ENCODE results near the gene NUP214. TPM values are rescaled to one million over a fixed set of nuclear protein-coding genes. Genes with fewer than 3 reads are reported as not detected.
A peak's percentile ranks its signal among the peaks of the same experiment; 100 is the strongest.

NUP214 gene
- total RNA-seq, 4 donors from 2014 or later, result 25.8 to 68.2 (median 36.9) TPM

DNA sequence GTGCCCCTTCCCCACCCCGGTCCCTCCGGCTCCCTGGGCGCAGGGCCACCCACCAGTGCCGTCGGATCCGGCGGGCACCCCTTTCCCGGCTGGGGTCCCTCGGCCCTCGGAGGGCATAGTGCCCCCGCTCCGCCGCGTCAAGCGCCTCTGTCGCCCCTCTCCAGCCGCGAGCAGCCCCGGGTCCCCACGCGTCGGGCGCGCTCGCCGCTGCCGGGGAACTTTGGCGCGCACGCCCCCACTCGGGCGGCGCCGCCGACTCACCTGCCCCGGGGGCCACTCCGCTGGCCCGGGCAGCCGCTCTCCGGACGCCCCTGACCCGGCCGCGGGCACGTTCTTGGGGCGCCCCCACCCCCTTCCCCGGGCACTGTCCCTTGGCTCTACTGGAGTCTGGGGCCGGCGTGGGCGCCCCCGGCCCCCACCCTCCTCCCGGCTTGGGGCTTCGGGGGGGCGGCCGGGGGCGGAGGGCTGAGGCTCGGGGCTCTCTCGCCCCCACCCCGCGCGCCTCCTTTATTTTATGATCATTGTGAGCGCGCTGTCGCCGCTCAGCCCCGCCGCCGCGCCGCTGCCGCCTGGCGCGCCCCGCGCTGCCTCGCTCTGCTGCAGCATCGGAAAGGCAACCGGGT is 152.0 kb downstream of the NUP214 start:
- Histone ChIP-seq H3K4me1 (peaks cover 0 to 40% (median under 1%) of the 10 kb centered on the region in 3 donors), H3K9me3 (no peaks in the 10 kb centered on the region), H3K27me3 (peaks cover 62% of the 10 kb centered on the region), H3K27ac (peak overlapping the region in 2 of 4 donors; percentile 64 to 79), H3K4me3 (peak overlapping the region; percentile 42 to 76), H3K36me3 (no peaks in the 10 kb centered on the region)
- no CpG with 5 or more reads among the region's 78 CpGs for WGBS, 2 donors (ENCODE audit: low coverage in 1 of 2)
- TF ChIP-seq POLR2A (IDR thresholded peaks at IDR 0.05) (no peak), EP300 (IDR thresholded peaks at IDR 0.05) (no peak), POLR2AphosphoS5 (IDR thresholded peaks at IDR 0.05) (no peak)
- TF ChIP-seq, protein P1, sequence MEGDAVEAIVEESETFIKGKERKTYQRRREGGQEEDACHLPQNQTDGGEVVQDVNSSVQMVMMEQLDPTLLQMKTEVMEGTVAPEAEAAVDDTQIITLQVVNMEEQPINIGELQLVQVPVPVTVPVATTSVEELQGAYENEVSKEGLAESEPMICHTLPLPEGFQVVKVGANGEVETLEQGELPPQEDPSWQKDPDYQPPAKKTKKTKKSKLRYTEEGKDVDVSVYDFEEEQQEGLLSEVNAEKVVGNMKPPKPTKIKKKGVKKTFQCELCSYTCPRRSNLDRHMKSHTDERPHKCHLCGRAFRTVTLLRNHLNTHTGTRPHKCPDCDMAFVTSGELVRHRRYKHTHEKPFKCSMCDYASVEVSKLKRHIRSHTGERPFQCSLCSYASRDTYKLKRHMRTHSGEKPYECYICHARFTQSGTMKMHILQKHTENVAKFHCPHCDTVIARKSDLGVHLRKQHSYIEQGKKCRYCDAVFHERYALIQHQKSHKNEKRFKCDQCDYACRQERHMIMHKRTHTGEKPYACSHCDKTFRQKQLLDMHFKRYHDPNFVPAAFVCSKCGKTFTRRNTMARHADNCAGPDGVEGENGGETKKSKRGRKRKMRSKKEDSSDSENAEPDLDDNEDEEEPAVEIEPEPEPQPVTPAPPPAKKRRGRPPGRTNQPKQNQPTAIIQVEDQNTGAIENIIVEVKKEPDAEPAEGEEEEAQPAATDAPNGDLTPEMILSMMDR (IDR thresholded peaks at IDR 0.05), result peak in 1 of 4 experiments; percentile 26
- no peak for ATAC-seq

GRCh38 chr9:131277910-131278701 is 152.7 kb downstream of the NUP214 start:
- Histone ChIP-seq H3K4me3 (peak overlapping the region; percentile 42 to 76), H3K4me1 (peaks cover 0 to 45% (median 7%) of the 10 kb centered on the region in 3 donors), H3K27ac (peak overlapping the region in 2 of 4 donors; percentile 64 to 79), H3K36me3 (no peaks in the 10 kb centered on the region), H3K9me3 (no peaks in the 10 kb centered on the region), H3K27me3 (peaks cover 69% of the 10 kb centered on the region)
- ATAC-seq, result peak; percentile 92
- TF ChIP-seq, protein P1 (IDR thresholded peaks at IDR 0.05), result no peak
- TF ChIP-seq POLR2AphosphoS5 (IDR thresholded peaks at IDR 0.05) (peak; percentile 31), POLR2A (IDR thresholded peaks at IDR 0.05) (peak in 1 of 2 donors; percentile 11)
- WGBS, 2 donors (ENCODE audit: low coverage in 1 of 2), result no CpG with 5 or more reads among the region's 59 CpGs

- no peaks in the 10 kb centered on the region for H3K36me3 ChIP-seq
- H3K9me3 ChIP-seq, result no peaks in the 10 kb centered on the region
- no peak for ATAC-seq
- peaks cover 75% of the 10 kb centered on the region for H3K27me3 ChIP-seq
- peaks cover 0 to 48% (median 7%) of the 10 kb centered on the region in 3 donors for H3K4me1 ChIP-seq
- H3K27ac ChIP-seq, result no peak overlapping the region
- WGBS, 2 donors (ENCODE audit: low coverage in 1 of 2), result 60 to 79% methylated on average over 1 to 2 of the region's 10 CpGs
- no peak for TF ChIP-seq EP300 (IDR thresholded peaks at IDR 0.05)
- TF ChIP-seq, protein P1 (IDR thresholded peaks at IDR 0.05), result no peak
- TF ChIP-seq POLR2AphosphoS5 (IDR thresholded peaks at IDR 0.05), result no peak
- no peak for TF ChIP-seq POLR2A (IDR thresholded peaks at IDR 0.05)
- no peak overlapping the region for H3K4me3 ChIP-seq
These were observed 153.3 kb downstream of the NUP214 start for GRCh38 chr9:131278702-131279111.

- H3K4me3 ChIP-seq, result no peak overlapping the region
- no peak overlapping the region for H3K27ac ChIP-seq
- H3K9me3 ChIP-seq, result no peaks in the 10 kb centered on the region
- H3K4me1 ChIP-seq, result peaks cover 0 to 48% (median 7%) of the 10 kb centered on the region in 3 donors
- no peak for TF ChIP-seq POLR2AphosphoS5 (IDR thresholded peaks at IDR 0.05)
- TF ChIP-seq EP300 (IDR thresholded peaks at IDR 0.05), result no peak
- TF ChIP-seq, protein P1 (IDR thresholded peaks at IDR 0.05), result no peak
- TF ChIP-seq POLR2A (IDR thresholded peaks at IDR 0.05), result no peak
- ATAC-seq, result no peak
- WGBS, 2 donors (ENCODE audit: low coverage in 1 of 2), result 40 to 76% methylated on average over 1 to 6 of the region's 11 CpGs
- H3K36me3 ChIP-seq, result no peaks in the 10 kb centered on the region
- H3K27me3 ChIP-seq, result peaks cover 72% of the 10 kb centered on the region
These were observed 153.9 kb downstream of the NUP214 start for GRCh38 chr9:131279196-131279862.

Measured in gastroesophageal sphincter (tissue), 4 donors.